IMR-90 (cell line): Measurements from ENCODE around the gene PMM2. TPM values are rescaled to one million over a fixed set of nuclear protein-coding genes. Genes with fewer than 3 reads are reported as not detected.
A peak's percentile ranks its signal among the peaks of the same experiment; 100 is the strongest.

ENCODE experiments used
- ATAC-seq: fragments of 200-7000 bp; cut with Tn5 transposase; 2 replicates; pipeline ENCODE4 v1.9.1; 2020; ENCODE audit warnings: low read depth, mild to moderate bottlenecking, moderate library complexity
- BruUV-seq: library from RNA; stranded (reverse); fragments of 400-500 nt; replicated peaks from 2 replicates; lab custom pipeline; 2021; lab: Mats Ljungman, UMichigan
- CTCF ChIA-PET: fragments of 300-600 bp; formaldehyde crosslinking; extraction: SDS; loops from one replicate; lab custom pipeline; 2021; ENCODE audit warnings: antibody characterized with exemption; lab: Yijun Ruan, JAX
- POLR2A ChIA-PET: fragments of 300-600 bp; sonication (Branson Sonifier 250); formaldehyde crosslinking; loops from one replicate; lab custom pipeline; 2022; ENCODE audit warnings: antibody characterized with exemption; ENCODE audit not compliant: unreplicated experiment; lab: Charles Lee
- DNase-seq: peaks from one replicate; pipeline ENCODE4 v3.0.0; 2013
- H2AFZ ChIP-seq: replicated peaks from 2 replicates; pipeline ENCODE3; 2013; ENCODE audit warnings: low read length, mild to moderate bottlenecking; ENCODE audit not compliant: poor library complexity
- H2AK5ac ChIP-seq: 2 replicates; pipeline ENCODE4 v1.6.1; 2013; ENCODE audit warnings: low read depth, low read length, inconsistent platforms
- H2AK9ac ChIP-seq: replicated peaks from 2 replicates; pipeline ENCODE3; 2013; ENCODE audit warnings: mild to moderate bottlenecking, low read depth, low read length, moderate library complexity; ENCODE audit not compliant: poor library complexity
- H2BK120ac ChIP-seq: 2 replicates; pipeline ENCODE4 v1.6.1; 2013; ENCODE audit warnings: low read depth, low read length, inconsistent platforms
- H2BK15ac ChIP-seq: 3 replicates; pipeline ENCODE4 v1.6.1; 2013; ENCODE audit warnings: low read depth, low read length, inconsistent platforms
- H2BK20ac ChIP-seq: 2 replicates; pipeline ENCODE4 v1.6.1; 2013; ENCODE audit warnings: low read depth, mild to moderate bottlenecking, inconsistent platforms, low read length, moderate library complexity
- H2BK5ac ChIP-seq: 2 replicates; pipeline ENCODE4 v1.6.1; 2013; ENCODE audit warnings: mild to moderate bottlenecking, low read depth, low read length, inconsistent platforms; ENCODE audit not compliant: poor library complexity, severe bottlenecking
- H3K14ac ChIP-seq: replicated peaks from 2 replicates; pipeline ENCODE4 v1.6.1; 2013; ENCODE audit warnings: low read depth, low read length, inconsistent platforms
- H3K18ac ChIP-seq: 2 replicates; pipeline ENCODE4 v1.6.1; 2013; ENCODE audit warnings: low read depth, low read length, control low read depth
- H3K23ac ChIP-seq: 2 replicates; pipeline ENCODE4 v1.6.1; 2013; ENCODE audit warnings: low read depth, low read length, inconsistent platforms
- H3K27ac ChIP-seq: 2 replicates; pipeline ENCODE4 v1.5.1; 2013; ENCODE audit warnings: mild to moderate bottlenecking, control low read depth, low read length; ENCODE audit not compliant: insufficient read depth
- H3K27me3 ChIP-seq: 2 replicates; pipeline ENCODE4 v1.6.1; 2013; ENCODE audit warnings: low read length; ENCODE audit not compliant: control insufficient read depth, insufficient read depth
- H3K36me3 ChIP-seq: 2 replicates; pipeline ENCODE4 v1.6.1; 2013; ENCODE audit warnings: low read length, mixed read lengths; ENCODE audit not compliant: control insufficient read depth, insufficient read depth
- H3K4ac ChIP-seq: 2 replicates; pipeline ENCODE4 v1.6.1; 2013; ENCODE audit warnings: low read depth, low read length, inconsistent platforms
- H3K4me1 ChIP-seq: 2 replicates; pipeline ENCODE4 v1.6.1; 2013; ENCODE audit warnings: low read length, mixed read lengths; ENCODE audit not compliant: control insufficient read depth, insufficient read depth
- H3K4me2 ChIP-seq: 2 replicates; pipeline ENCODE4 v1.6.1; 2013; ENCODE audit warnings: low read depth, mild to moderate bottlenecking, control low read depth, low read length, moderate library complexity
- H3K4me3 ChIP-seq: 2 replicates; pipeline ENCODE4 v1.5.1; 2013; ENCODE audit warnings: low read depth, mild to moderate bottlenecking, control low read depth, low read length, moderate library complexity; ENCODE audit not compliant: insufficient read depth
- H3K56ac ChIP-seq: 2 replicates; pipeline ENCODE4 v1.6.1; 2013; ENCODE audit warnings: low read length, inconsistent platforms; ENCODE audit not compliant: insufficient read depth; ENCODE audit errors: extremely low read depth
- H3K79me1 ChIP-seq, 2 experiments: 2 replicates each; pipeline ENCODE4 v1.6.1; 2013; ENCODE audit warnings: low read length in 2 of 2, inconsistent platforms in 1 of 2, low read depth in 1 of 2
- H3K9ac ChIP-seq: 2 replicates; pipeline ENCODE4 v1.6.1; 2013; ENCODE audit warnings: low read depth, low read length, control low read depth
- H3K9me1 ChIP-seq: 2 replicates; pipeline ENCODE4 v1.6.1; 2013; ENCODE audit warnings: low read length, inconsistent platforms; ENCODE audit not compliant: insufficient read depth
- H3K9me3 ChIP-seq: 2 replicates; pipeline ENCODE4 v1.6.1; 2013; ENCODE audit warnings: low read length; ENCODE audit not compliant: control insufficient read depth, insufficient read depth
- H4K20me1 ChIP-seq: 2 replicates; pipeline ENCODE4 v1.6.1; 2013; ENCODE audit warnings: low read length, inconsistent platforms; ENCODE audit not compliant: insufficient read depth
- H4K5ac ChIP-seq: 2 replicates; pipeline ENCODE4 v1.6.1; 2013; ENCODE audit warnings: mild to moderate bottlenecking, low read depth, low read length, control low read depth
- H4K8ac ChIP-seq, 2 experiments: 2 replicates each; pipeline ENCODE4 v1.6.1; 2013; ENCODE audit warnings: low read depth in 2 of 2, low read length in 2 of 2, control low read depth in 1 of 2, inconsistent platforms in 1 of 2
- H4K91ac ChIP-seq: 2 replicates; pipeline ENCODE4 v1.6.1; 2013; ENCODE audit warnings: low read depth, low read length, inconsistent platforms; ENCODE audit not compliant: insufficient read depth
- CHD1 ChIP-seq: IDR thresholded peaks from 2 replicates; pipeline ENCODE4 v1.6.1; 2012; ENCODE audit warnings: low read depth, low read length, improper control_type of control experiment
- WGBS, 2 experiments: methylation state at CpG; one replicate each; pipeline versions ENCODE4 v1.1.5 to v1.1.7; 2013; ENCODE audit warnings: missing lambda C conversion rate in 2 of 2; ENCODE audit not compliant: insufficient read length in 1 of 2; ENCODE audit errors: extremely low coverage in 2 of 2; 5-methylcytosine and 5-hydroxymethylcytosine counted together
- dilution Hi-C: fragments of 300-500 bp; cut with HindIII; formaldehyde crosslinking; loops from one replicate; pipeline ENCODE4 v1.14.3; 2018; ENCODE audit warnings: low sequenced_read_pairs; ENCODE audit not compliant: unreplicated experiment
- in situ Hi-C: fragments of 300-500 bp; cut with MboI; formaldehyde crosslinking; loops from 3 replicates; pipeline ENCODE4 v1.14.3; 2019; ENCODE audit warnings: low sequenced_read_pairs, inconsistent platforms, mixed read lengths
- intact Hi-C: fragments of 100-400 bp; cut with micrococcal nuclease; formaldehyde crosslinking; loops from 2 replicates; pipeline ENCODE4 v1.10.0; 2022
- polyA plus RNA-seq, 3 experiments: library from polyadenylated mRNA; depleted of rRNA; stranded (reverse); fragments of >200 nt; gene quantifications; 2 replicates each; pipeline ENCODE4 v1.2.3, GENCODE V29; 2012; ENCODE audit warnings: low replicate concordance in 1 of 3
- total RNA-seq: library from RNA; depleted of rRNA; stranded (reverse); fragments of >200 nt; gene quantifications from 2 replicates; pipeline ENCODE4 v1.2.3, GENCODE V29; 2012
- TF ChIP-seq, protein P1 (sequence below): conservative IDR thresholded peaks from 2 replicates; pipeline ENCODE4 v1.5.1; 2012; ENCODE audit warnings: mild to moderate bottlenecking, low read depth, low read length, improper control_type of control experiment

Gene PMM2
- total and polyA plus RNA-seq, 2 of the 4 experiments (the other 2 are of a cell fraction): 25.8 to 38.9 TPM

DNA sequence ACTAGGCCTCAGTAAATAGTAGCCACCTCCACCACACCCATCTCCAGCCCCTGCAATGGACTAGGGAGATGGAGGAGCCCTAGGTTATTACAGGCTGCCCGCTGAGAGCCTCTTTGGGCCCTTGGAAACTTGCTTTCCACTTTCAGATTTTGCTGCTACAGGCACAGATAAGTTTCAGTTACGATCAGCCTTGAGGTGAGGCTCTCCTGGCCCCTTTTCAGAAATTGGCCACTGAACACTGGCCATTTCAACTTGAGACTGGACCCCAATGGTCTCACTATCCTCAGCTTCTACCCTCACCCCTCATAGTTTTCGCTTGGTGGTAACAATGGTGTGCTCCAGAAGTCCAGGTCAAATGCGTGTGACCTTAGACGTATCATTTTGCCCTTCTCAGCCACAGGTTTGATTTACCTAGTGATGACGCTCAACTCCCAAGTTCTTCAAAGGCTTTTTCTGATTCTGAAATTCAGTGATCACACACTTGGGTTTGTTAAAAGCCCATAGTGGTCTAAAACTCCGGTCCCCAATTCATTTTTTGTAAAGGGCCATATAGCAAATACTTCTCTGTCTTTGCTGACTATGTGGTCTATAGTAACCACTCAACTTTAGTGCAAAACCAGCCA, 1.0 kb downstream of the PMM2 start:
- no peaks in the 10 kb centered on the region for H3K27me3 ChIP-seq
- H2AK9ac ChIP-seq: peak overlapping the region; percentile 100
- H3K23ac ChIP-seq: peak overlapping the region; percentile 90
- 0 out of 2 replicates have a peak overlapping the region, but pooled peaks have one; percentile 8 for H2BK120ac ChIP-seq
- H4K20me1 ChIP-seq: peaks cover 40% of the 10 kb centered on the region
- peak overlapping the region; percentile 95 for H4K91ac ChIP-seq
- H2AFZ ChIP-seq: no peak overlapping the region
- H3K56ac ChIP-seq: peak overlapping the region; percentile 68; the same call in 1 of the 2 replicates
- H3K9me3 ChIP-seq: no peaks in the 10 kb centered on the region
- H2BK5ac ChIP-seq: peak overlapping the region; percentile 90
- peak overlapping the region; percentile 78 for H3K4me3 ChIP-seq
- peak overlapping the region; percentile 93 for H3K27ac ChIP-seq
- peaks cover 8% of the 10 kb centered on the region for H3K9me1 ChIP-seq
- DNase-seq (no peak), ATAC-seq (no peak)
- peak overlapping the region; percentile 80 for H2AK5ac ChIP-seq
- ChIA-PET POLR2A (interaction anchor here (0.6 to 0.7 kb wide), 2 partner anchors 14 to 172 kb away, joined by 3 to 5 read pairs; no protein-coding TSS in a partner anchor), CTCF (no interaction called here)
- peak overlapping the region; percentile 80 for H4K5ac ChIP-seq
- H4K8ac ChIP-seq: peak overlapping the region; percentile 89 to 96
- H3K4me2 ChIP-seq: peak overlapping the region; percentile 97
- dilution Hi-C loops (no loop called here), in situ Hi-C loops (no loop called here), intact Hi-C loops (loop anchor here (5.0 kb wide), 1 partner anchor 69 kb away; the partner anchor contains the start of gene CARHSP1)
- peaks cover 7% of the 10 kb centered on the region for H3K4me1 ChIP-seq
- peak overlapping the region; percentile 93 for H3K4ac ChIP-seq
- H3K36me3 ChIP-seq: peaks cover 18% of the 10 kb centered on the region
- peak overlapping the region; percentile 90 for H3K9ac ChIP-seq
- BruUV-seq: no TSS peak
- H3K79me1 ChIP-seq: peaks cover 21 to 54% of the 10 kb centered on the region in 2 experiments
- no peak overlapping the region for H2BK20ac ChIP-seq
- H3K14ac ChIP-seq: peak overlapping the region; percentile 99
- H3K18ac ChIP-seq: peak overlapping the region; percentile 25; the same call in 1 of the 2 replicates
- 69% methylated on average over 5 of the region's 7 CpGs; no CpG with 5 or more reads in 1 of the 2 experiments for WGBS, 2 experiments
- H2BK15ac ChIP-seq: peak overlapping the region; percentile 16; the same call in 1 of the 3 replicates
- TF ChIP-seq, protein P1, sequence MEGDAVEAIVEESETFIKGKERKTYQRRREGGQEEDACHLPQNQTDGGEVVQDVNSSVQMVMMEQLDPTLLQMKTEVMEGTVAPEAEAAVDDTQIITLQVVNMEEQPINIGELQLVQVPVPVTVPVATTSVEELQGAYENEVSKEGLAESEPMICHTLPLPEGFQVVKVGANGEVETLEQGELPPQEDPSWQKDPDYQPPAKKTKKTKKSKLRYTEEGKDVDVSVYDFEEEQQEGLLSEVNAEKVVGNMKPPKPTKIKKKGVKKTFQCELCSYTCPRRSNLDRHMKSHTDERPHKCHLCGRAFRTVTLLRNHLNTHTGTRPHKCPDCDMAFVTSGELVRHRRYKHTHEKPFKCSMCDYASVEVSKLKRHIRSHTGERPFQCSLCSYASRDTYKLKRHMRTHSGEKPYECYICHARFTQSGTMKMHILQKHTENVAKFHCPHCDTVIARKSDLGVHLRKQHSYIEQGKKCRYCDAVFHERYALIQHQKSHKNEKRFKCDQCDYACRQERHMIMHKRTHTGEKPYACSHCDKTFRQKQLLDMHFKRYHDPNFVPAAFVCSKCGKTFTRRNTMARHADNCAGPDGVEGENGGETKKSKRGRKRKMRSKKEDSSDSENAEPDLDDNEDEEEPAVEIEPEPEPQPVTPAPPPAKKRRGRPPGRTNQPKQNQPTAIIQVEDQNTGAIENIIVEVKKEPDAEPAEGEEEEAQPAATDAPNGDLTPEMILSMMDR: no peak
- TF ChIP-seq CHD1: 0 out of 2 replicates have a peak, but pooled peaks have one; percentile 20
